HCT116 (cell line): ENCODE measurements around the gene WWOX.

ENCODE experiments used
- EZH2 ChIP-seq: fragments of 200-600 bp; sonication (generic); IDR thresholded peaks from 2 replicates; pipeline ENCODE4 v1.6.1; 2017; ENCODE audit warnings: antibody characterized with exemption, mixed run types
- POLR2A ChIP-seq: IDR thresholded peaks from 2 replicates; pipeline ENCODE4 v1.7.0; 2011; ENCODE audit warnings: borderline replicate concordance; ENCODE audit not compliant: insufficient read depth, insufficient read length; ENCODE audit errors: extremely low read depth
- POLR2AphosphoS5 ChIP-seq: IDR thresholded peaks from 2 replicates; pipeline ENCODE4 v1.6.1; 2011; ENCODE audit warnings: mild to moderate bottlenecking, low read depth, low read length, moderate library complexity
- RAD21 ChIP-seq: IDR thresholded peaks from 2 replicates; pipeline ENCODE4 v1.6.1; 2012; ENCODE audit warnings: low read depth, mild to moderate bottlenecking
- ZFX ChIP-seq: fragments of 450-650 bp; IDR thresholded peaks from 2 replicates; pipeline ENCODE4 v1.6.1; 2017
- TF ChIP-seq, protein P1 (sequence below), 3 experiments: fragments of 200-600 bp in 1 of 3; sonication (generic) in 1 of 3; IDR thresholded peaks in 2 of 3; conservative IDR thresholded peaks in 1 of 3; 2 replicates each; pipeline ENCODE4 v1.5.1; 2012 to 2017; ENCODE audit warnings: low read depth in 2 of 3, low read length in 2 of 3, antibody characterized with exemption in 1 of 3, borderline replicate concordance in 1 of 3, control low read depth in 1 of 3, mild to moderate bottlenecking in 1 of 3, mixed read lengths in 1 of 3, mixed run types in 1 of 3, moderate library complexity in 1 of 3; ENCODE audit not compliant: insufficient read depth in 1 of 3

DNA sequence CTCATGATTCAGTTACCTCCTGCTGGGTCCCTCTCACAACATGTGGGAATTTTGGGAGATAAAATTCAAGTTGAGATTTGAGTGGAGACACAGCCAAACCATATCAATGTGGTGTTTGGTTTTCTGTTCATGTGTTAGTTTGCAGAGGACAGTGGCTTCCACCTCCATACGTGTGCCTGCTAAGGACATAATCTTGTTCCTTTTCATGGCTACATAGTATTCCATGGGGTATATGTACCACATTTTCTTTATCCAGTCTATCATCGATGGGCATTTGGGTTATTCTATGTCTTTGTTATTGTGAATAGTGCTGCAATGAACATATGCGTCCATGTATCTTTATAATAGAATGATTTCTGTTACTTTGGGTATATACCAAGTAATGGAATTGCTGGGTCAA, 4.5 kb upstream of the WWOX start:
- TF ChIP-seq POLR2A (no peak), EZH2 (no peak), RAD21 (no peak), ZFX (no peak), POLR2AphosphoS5 (no peak)
- TF ChIP-seq, protein P1, sequence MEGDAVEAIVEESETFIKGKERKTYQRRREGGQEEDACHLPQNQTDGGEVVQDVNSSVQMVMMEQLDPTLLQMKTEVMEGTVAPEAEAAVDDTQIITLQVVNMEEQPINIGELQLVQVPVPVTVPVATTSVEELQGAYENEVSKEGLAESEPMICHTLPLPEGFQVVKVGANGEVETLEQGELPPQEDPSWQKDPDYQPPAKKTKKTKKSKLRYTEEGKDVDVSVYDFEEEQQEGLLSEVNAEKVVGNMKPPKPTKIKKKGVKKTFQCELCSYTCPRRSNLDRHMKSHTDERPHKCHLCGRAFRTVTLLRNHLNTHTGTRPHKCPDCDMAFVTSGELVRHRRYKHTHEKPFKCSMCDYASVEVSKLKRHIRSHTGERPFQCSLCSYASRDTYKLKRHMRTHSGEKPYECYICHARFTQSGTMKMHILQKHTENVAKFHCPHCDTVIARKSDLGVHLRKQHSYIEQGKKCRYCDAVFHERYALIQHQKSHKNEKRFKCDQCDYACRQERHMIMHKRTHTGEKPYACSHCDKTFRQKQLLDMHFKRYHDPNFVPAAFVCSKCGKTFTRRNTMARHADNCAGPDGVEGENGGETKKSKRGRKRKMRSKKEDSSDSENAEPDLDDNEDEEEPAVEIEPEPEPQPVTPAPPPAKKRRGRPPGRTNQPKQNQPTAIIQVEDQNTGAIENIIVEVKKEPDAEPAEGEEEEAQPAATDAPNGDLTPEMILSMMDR (IDR thresholded peaks at IDR 0.05 in 2 of 3, conservative IDR thresholded peaks at IDR 0.05 in 1 of 3; ENCODE audit: borderline replicate concordance in 1 of 3, insufficient read depth in 1 of 3, low read depth in 2 of 3, low read length in 2 of 3) = no peak
